HepG2 (cell line): ENCODE measurements around the gene THEMIS. TPM values are rescaled to one million over a fixed set of nuclear protein-coding genes. Genes with fewer than 3 reads are reported as not detected.

Source experiments
- AGO1 ChIP-seq: fragments of 200-400 bp; formaldehyde crosslinking; IDR thresholded peaks from 2 replicates; pipeline ENCODE4 v1.6.1; 2017; ENCODE audit warnings: mild to moderate bottlenecking, low read depth, low read length, moderate library complexity; ENCODE audit not compliant: poor library complexity, severe bottlenecking
- BCL6 ChIP-seq: IDR thresholded peaks from 2 replicates; pipeline ENCODE4 v1.6.1; 2016; ENCODE audit warnings: missing genetic modification reagents, missing compliant biosample characterization
- HINFP ChIP-seq: sonication (generic); formaldehyde crosslinking; IDR thresholded peaks from 2 replicates; pipeline ENCODE4 v1.4.0; 2020; ENCODE audit warnings: low read depth, mild to moderate bottlenecking, missing genetic modification reagents
- HMG20A ChIP-seq: IDR thresholded peaks from 2 replicates; pipeline ENCODE4 v1.6.1; 2016; ENCODE audit warnings: borderline replicate concordance
- HMGA1 ChIP-seq: sonication (generic); formaldehyde crosslinking; conservative IDR thresholded peaks from 2 replicates; pipeline ENCODE4 v1.4.0; 2020; ENCODE audit warnings: missing genetic modification reagents
- HOXA3 ChIP-seq: sonication (generic); formaldehyde crosslinking; IDR thresholded peaks from 2 replicates; pipeline ENCODE4 v1.5.0; 2020; ENCODE audit warnings: missing genetic modification reagents
- HOXA5 ChIP-seq: sonication (generic); formaldehyde crosslinking; IDR thresholded peaks from 2 replicates; pipeline ENCODE4 v1.4.0; 2020; ENCODE audit warnings: missing genetic modification reagents
- HOXD1 ChIP-seq: sonication (generic); formaldehyde crosslinking; IDR thresholded peaks from 2 replicates; pipeline ENCODE4 v1.5.0; 2020; ENCODE audit warnings: missing genetic modification reagents
- IRX3 ChIP-seq: sonication (generic); formaldehyde crosslinking; IDR thresholded peaks from 2 replicates; pipeline ENCODE4 v1.8.1; 2023; ENCODE audit warnings: mild to moderate bottlenecking, low read depth, missing genetic modification reagents, borderline replicate concordance
- KAT7 ChIP-seq: IDR thresholded peaks from 2 replicates; pipeline ENCODE4 v1.6.1; 2018; ENCODE audit warnings: borderline replicate concordance, missing compliant biosample characterization
- MAFF ChIP-seq: IDR thresholded peaks from 2 replicates; pipeline ENCODE4 v1.6.1; 2011; ENCODE audit warnings: low read depth, low read length, improper control_type of control experiment
- NR1H2 ChIP-seq: sonication (generic); formaldehyde crosslinking; IDR thresholded peaks from 2 replicates; pipeline ENCODE4 v1.8.1; 2022; ENCODE audit warnings: low read depth, missing genetic modification reagents, borderline replicate concordance
- SOX6 ChIP-seq, 2 experiments: fragments of 450-650 bp in 1 of 2; sonication (generic) in 1 of 2; formaldehyde crosslinking in 1 of 2; IDR thresholded peaks; 2 replicates each; pipeline versions ENCODE4 v1.4.0 to v1.6.1; 2017 to 2020; ENCODE audit warnings: antibody characterized with exemption in 1 of 2, mild to moderate bottlenecking in 1 of 2, missing genetic modification reagents in 1 of 2
- SP5 ChIP-seq: IDR thresholded peaks from 2 replicates; pipeline ENCODE4 v1.6.1; 2016; ENCODE audit warnings: low read depth, borderline replicate concordance
- STAT6 ChIP-seq: sonication (generic); formaldehyde crosslinking; IDR thresholded peaks from 2 replicates; pipeline ENCODE4 v1.4.0; 2020; ENCODE audit warnings: missing genetic modification reagents, mild to moderate bottlenecking, borderline replicate concordance
- TFDP1 ChIP-seq: IDR thresholded peaks from 2 replicates; pipeline ENCODE4 v1.6.1; 2016; ENCODE audit warnings: missing compliant biosample characterization, missing genetic modification reagents, borderline replicate concordance
- ZBED4 ChIP-seq: sonication (generic); formaldehyde crosslinking; IDR thresholded peaks from 2 replicates; pipeline ENCODE4 v1.4.0; 2020; ENCODE audit warnings: missing genetic modification reagents, borderline replicate concordance
- ZBTB42 ChIP-seq: sonication (generic); formaldehyde crosslinking; IDR thresholded peaks from 2 replicates; pipeline ENCODE4 v1.5.0; 2020; ENCODE audit warnings: mild to moderate bottlenecking, missing genetic modification reagents
- ZNF205 ChIP-seq: IDR thresholded peaks from 2 replicates; pipeline ENCODE4 v1.6.1; 2018; ENCODE audit warnings: missing biosample characterization, missing genetic modification reagents
- ZNF263 ChIP-seq: sonication (generic); formaldehyde crosslinking; IDR thresholded peaks from 2 replicates; pipeline ENCODE4 v1.4.0; 2020; ENCODE audit warnings: missing genetic modification reagents
- ZNF841 ChIP-seq: sonication (generic); formaldehyde crosslinking; IDR thresholded peaks from 2 replicates; pipeline ENCODE4 v1.8.1; 2023; ENCODE audit warnings: missing genetic modification reagents, borderline replicate concordance
- polyA plus RNA-seq, 8 experiments: library from polyadenylated mRNA; depleted of rRNA in 3 of 8; stranded (reverse) in 7 of 8; unstranded in 1 of 8; fragments of >200 nt; fragmentation: Illumina TruSeq in 4 of 8; extraction: Trizol in 4 of 8; gene quantifications; 2 replicates each; pipeline versions ENCODE4 v1.2.1 to v1.2.3, GENCODE V29; 2011 to 2016; ENCODE audit warnings: low read depth in 4 of 8, missing spikeins in 1 of 8, mixed read lengths in 1 of 8; ENCODE audit not compliant: insufficient read depth in 1 of 8
- total RNA-seq, 5 experiments: library from RNA; depleted of rRNA; stranded (reverse); fragments of >200 nt; fragmentation: Illumina TruSeq; extraction: Trizol; gene quantifications; 2 replicates each; pipeline ENCODE4 v1.2.3, GENCODE V29; 2016; ENCODE audit warnings: low read depth in 1 of 5

Gene THEMIS
- total and polyA plus RNA-seq, 2 of the 13 experiments (the other 11 are each of a cell fraction or from before 2014, with no cell fraction given): not detected

- TF ChIP-seq ZBED4 (CRISPR knock-in tag) (no peak), ZNF841 (no peak), HOXA5 (no peak), SOX6 (IDR thresholded peaks at IDR 0.05) (no peak), SOX6 (CRISPR knock-in tag; IDR thresholded peaks at IDR 0.05) (peak; percentile 52), ZBTB42 (CRISPR knock-in tag) (no peak), NR1H2 (CRISPR knock-in tag) (no peak), KAT7 (CRISPR knock-in tag) (no peak), HOXA3 (CRISPR knock-in tag) (no peak), ZNF205 (CRISPR knock-in tag) (no peak), AGO1 (no peak), BCL6 (CRISPR knock-in tag) (0 out of 2 replicates have a peak, but pooled peaks have one; percentile 37), HINFP (CRISPR knock-in tag) (no peak), MAFF (no peak), SP5 (CRISPR knock-in tag) (no peak), STAT6 (no peak), ZNF263 (no peak), HMGA1 (no peak), HOXD1 (CRISPR knock-in tag) (no peak), TFDP1 (CRISPR knock-in tag) (no peak), HMG20A (CRISPR knock-in tag) (peak; percentile 41; the same call in 1 of the 2 replicates), IRX3 (CRISPR knock-in tag) (no peak)
Observed at GRCh38 chr6:127834136-127834535, 66.7 kb downstream of the THEMIS start (continued).
